CD1c-positive myeloid dendritic cell (primary cell): ENCODE results near the gene MAST2.
A peak's percentile ranks its signal among the peaks of the same experiment; 100 is the strongest.

Experiments
- DNase-seq: peaks from one replicate; pipeline ENCODE4 v3.0.0-alpha.2; 2016; ENCODE audit errors: extremely low spot score

Gene MAST2

GRCh38 chr1:45982359-45982758 lies 178.9 kb downstream of the MAST2 start:
- no peak for DNase-seq

- no peak for DNase-seq
These were observed 180.6 kb downstream of the MAST2 start for GRCh38 chr1:45983967-45984366.

GRCh38 chr1:45987204-45987603 lies 183.8 kb downstream of the MAST2 start:
- no peak for DNase-seq

- no peak for DNase-seq
These were observed 185.8 kb downstream of the MAST2 start for GRCh38 chr1:45989249-45989648.

GRCh38 chr1:45994423-45994822 lies 191.0 kb downstream of the MAST2 start:
- no peak for DNase-seq

GRCh38 chr1:45995298-45995697 lies 191.9 kb downstream of the MAST2 start:
- DNase-seq = no peak

- no peak for DNase-seq
These were observed 194.7 kb downstream of the MAST2 start for GRCh38 chr1:45998020-45998617.

GRCh38 chr1:45999507-45999906 lies 196.1 kb downstream of the MAST2 start:
- no peak for DNase-seq

GRCh38 chr1:46001081-46001785 lies 197.8 kb downstream of the MAST2 start:
- DNase-seq = no peak

GRCh38 chr1:46002551-46003150 lies 199.2 kb downstream of the MAST2 start:
- DNase-seq = no peak

GRCh38 chr1:46003315-46003714 lies 199.9 kb downstream of the MAST2 start:
- peak; percentile 34 for DNase-seq

GRCh38 chr1:46004492-46004891 lies 201.1 kb downstream of the MAST2 start:
- DNase-seq = no peak

GRCh38 chr1:46005594-46005993 lies 202.2 kb downstream of the MAST2 start:
- no peak for DNase-seq

GRCh38 chr1:46008585-46008984 lies 205.2 kb downstream of the MAST2 start:
- DNase-seq = no peak

GRCh38 chr1:46010611-46011010 lies 207.2 kb downstream of the MAST2 start:
- DNase-seq = no peak

GRCh38 chr1:46011121-46011695 lies 207.8 kb downstream of the MAST2 start:
- DNase-seq = no peak

GRCh38 chr1:46012236-46012635 lies 208.8 kb downstream of the MAST2 start:
- DNase-seq = no peak

- no peak for DNase-seq
These were observed 210.2 kb downstream of the MAST2 start for GRCh38 chr1:46013581-46013980.

GRCh38 chr1:46017876-46018503 lies 214.6 kb downstream of the MAST2 start:
- peak; percentile 76 for DNase-seq

GRCh38 chr1:46019348-46019747 lies 215.9 kb downstream of the MAST2 start:
- no peak for DNase-seq

GRCh38 chr1:46020010-46020409 lies 216.6 kb downstream of the MAST2 start:
- peak; percentile 28 for DNase-seq
